ENCODE results near the gene GON4L. TPM values are rescaled to one million over a fixed set of nuclear protein-coding genes. Genes with fewer than 3 reads are reported as not detected.
A peak's percentile ranks its signal among the peaks of the same experiment; 100 is the strongest.
"Not testable (repeated sequence)": the region's sequence is repeated elsewhere in the genome, so short reads cannot be mapped to it uniquely, and the experiment has no call there.

Gene GON4L
- total RNA-seq, 1 experiment from 2014 or later = 33.9 TPM

DNA sequence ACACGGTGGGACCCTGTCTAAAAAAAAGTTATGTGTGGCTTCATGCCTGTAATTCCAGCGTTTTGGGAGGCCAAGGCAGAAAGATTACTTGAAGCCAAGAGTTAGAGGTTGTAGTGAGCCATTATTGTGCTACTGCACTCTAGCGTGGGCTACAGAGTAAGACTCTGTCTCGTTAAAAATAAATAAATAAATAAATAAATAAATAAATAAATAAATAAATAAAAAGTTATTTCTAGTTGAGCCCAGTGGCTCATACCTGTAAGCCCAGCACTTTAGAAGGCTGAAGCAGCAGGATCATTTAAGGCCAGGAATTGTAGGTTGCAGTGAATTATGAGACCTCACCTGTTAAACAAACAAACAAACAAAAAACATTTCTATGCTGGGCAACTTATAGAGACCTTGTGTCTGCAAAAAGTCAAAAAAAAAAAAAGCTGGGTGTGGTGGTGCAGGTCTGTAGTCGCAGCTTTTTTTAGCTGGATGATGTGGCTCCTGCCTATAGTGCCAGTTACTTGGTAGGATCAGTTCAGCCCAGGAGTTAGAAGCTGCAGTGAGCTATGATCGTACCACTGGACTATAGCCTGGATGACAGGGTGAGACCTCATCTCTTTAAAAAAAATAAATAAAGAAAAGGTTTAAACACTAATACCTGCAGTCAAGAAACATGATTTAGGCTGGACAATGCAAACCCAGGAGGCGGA lies 25.6 kb downstream of the GON4L start:
- DNase-seq (ENCODE audit: extremely low read depth, low read depth) = no peak

DNA sequence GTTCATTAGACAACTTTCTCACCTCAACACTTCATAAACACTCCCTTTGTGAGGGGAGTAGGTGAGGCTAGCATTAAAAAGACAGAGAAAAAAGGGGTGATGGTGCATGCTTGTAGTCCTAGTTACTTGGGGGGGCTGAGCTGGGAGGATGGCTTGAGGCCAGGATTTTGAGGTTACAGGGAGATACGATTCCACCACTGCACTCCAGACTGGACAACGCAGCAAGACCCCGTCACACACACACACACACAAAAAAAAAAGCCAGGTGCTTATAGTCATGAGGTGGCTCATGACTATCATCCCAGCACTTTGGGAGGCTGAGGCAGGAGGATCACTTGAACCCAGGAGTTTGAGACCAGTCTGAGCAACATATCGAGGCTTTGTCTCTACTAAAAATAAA lies 29.6 kb downstream of the GON4L start:
- no peak for DNase-seq (ENCODE audit: extremely low read depth, low read depth)

DNA sequence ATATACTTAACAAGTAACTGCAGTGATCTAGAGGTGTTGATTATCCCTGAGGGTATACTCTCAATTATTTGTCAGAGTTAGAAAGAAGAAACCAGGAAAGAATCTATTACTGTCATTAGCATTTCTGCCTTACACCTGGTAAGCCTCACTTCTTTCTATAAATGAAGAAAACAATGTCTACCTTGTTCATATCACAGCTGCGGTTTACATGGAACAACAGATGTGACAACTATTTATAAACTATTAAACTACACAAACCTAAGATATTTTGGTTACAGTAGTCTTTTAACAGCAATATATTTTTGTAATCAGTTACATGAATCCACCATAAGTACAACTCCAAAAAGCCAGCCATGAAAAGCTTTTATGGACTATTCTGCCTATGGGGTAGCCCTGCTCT lies 40.7 kb downstream of the GON4L start:
- no peak for DNase-seq (ENCODE audit: extremely low read depth, low read depth)

DNA sequence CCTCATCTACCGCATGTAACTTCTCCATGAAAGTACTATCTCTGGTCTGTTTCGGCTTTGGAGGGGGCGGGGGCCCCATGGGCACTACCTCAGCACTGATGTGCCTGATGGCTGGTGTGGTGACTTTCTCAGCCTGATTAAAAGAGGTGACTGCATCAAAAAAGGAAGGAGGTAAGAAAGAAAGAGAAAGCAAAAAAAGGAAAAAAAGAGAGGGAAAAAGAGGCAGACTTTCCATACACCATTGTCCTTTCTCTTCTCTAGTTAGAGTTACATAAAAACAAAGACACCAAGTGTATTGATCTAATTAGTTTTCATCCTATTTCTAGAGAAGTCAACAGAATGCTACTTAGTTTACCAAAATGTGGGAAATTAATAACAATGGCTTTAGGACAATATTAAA lies 43.3 kb downstream of the GON4L start:
- no peak for DNase-seq (ENCODE audit: extremely low read depth, low read depth)

DNA sequence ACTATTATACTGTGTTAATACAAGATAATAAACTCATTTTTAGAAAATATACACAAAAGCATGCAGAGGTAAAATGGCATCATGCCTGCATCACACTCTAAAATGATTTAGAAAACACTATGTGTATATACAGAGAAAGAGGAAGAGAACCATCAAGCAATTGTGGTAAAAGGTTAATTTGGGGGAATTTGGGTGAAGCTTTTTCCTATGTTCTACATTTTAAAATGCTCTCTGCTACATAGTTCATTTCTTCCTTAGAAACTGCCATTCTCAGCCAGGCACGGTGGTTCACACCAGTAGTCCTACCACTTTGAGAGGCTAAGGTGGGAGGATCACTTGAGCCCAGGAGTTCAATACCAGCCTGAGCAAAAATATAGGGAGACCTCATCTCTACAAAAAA lies 44.1 kb downstream of the GON4L start:
- DNase-seq (ENCODE audit: extremely low read depth, low read depth) = no peak

DNA sequence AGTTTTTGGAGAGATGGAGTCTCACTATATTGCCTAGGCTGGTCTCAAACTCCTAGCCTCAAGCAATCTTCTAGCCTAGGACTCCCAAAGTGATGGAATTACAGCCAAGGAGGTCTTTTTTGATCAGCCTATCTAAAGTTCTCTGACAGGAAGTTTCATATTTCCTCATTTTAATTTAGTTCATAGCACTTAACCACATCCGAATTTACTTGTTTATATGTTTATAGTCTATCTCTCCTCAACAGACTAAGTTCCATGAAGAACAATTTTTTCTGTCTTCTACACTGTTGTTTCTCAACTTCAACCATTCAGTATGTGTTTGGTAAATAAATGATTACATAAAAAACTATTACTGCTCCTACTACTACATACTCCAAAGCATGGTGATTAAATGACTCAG lies 47.9 kb downstream of the GON4L start:
- no peak for DNase-seq (ENCODE audit: extremely low read depth, low read depth)

DNA sequence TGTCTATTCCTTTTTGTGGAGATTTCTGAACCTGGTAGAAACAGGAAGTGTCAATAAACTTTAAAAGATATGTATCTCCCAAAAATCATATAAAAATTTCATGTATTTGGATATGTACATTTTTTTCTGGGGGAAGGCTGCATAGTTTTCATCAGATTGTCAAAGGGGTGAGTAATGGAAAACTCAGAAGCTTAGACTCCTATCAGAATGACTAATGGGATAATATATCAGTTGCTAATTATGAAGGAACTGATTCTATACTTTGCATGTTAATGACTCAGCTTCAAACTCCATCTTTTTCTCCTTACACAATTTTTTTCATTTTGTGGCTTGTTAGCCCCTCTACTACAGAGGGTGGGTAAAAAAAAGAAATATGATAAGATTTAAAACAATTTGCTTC lies 55.9 kb downstream of the GON4L start:
- DNase-seq (ENCODE audit: extremely low read depth, low read depth) = no peak

DNA sequence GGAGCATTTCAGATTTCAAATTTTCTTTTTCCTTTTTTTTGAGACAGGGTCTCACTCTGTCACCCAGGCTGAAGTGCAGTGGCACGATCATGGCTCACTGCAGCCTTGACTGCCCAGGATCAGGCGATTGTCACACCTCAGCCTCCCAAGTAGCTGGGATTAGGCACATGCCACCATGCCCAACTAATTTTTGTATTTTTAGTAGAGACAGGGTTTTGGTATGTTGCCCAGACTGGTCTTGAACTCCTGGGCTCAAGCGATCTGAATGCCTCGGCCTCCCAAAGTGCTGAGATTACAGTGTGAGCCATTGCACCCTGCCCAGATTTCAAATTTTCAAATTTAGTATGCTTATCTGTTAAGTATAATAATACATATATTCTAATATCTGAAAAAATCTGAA lies 61.4 kb downstream of the GON4L start:
- not testable (repeated sequence) for DNase-seq (ENCODE audit: extremely low read depth, low read depth)

DNA sequence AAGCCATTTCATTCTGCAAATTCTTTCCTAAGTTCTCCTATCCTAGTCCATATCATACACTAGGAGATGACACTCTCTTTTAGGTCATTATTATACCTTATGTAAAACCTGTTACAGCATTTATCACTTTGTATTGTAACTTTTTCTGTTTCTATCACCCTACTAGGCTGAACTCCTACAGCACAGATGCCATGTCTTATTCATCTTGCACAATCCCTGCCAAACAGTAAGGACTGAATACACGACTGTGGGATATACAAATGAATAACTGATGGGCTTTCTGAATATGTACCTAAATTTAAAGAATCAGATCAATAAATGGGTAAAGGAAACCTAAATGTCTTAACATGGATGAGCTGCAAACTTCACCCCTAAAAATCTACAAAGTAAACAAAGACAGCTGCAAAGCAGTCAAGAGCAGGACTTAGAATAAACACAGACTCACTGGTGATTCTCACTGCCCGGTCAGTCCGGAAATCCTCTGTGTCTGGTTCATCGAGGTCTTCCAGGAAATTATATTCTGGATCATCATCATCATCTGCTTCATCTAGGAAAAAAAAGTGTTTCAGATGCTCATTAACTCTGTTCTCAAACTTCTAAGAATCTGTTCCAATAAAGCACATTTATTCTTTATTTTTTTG lies 62.3 kb downstream of the GON4L start:
- no peak for DNase-seq (ENCODE audit: extremely low read depth, low read depth)

DNA sequence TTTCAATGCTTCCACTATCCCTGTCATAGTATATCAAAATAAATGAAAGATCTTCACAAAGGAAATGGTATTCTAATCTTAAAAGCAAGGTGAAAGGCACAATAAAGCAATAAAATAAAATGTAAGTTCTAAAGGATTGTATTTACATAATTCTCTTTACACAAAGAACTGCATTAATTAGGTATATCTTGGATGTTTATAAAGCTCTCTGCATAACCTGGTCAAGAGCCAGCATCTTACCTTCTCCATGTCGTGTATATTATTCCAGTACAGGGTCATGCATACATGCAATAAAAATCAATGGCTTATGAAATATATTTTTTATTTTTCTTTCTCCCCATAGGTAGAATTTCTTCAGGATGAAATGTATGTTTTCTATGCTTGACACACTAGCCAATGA lies 63.8 kb downstream of the GON4L start:
- DNase-seq (ENCODE audit: extremely low read depth, low read depth) = no peak

DNA sequence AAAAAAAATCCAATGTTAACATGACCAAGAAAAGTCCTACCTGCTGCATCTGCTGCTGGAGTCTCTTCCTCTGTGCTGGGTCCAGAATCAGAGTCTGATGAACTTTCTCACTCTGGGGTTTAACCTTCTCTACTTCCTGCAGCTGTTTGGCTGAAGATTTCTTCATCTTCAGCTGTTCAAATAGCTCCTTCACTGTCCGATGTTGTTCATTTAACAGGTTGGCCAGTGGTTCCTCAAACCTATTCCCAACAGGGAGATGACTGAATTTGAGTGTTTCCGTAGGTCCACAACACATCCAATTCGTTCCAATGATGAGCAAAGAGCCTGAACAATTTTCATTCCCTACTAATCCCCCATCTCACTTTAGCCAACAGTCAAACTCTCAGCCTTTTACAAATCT lies 79.4 kb downstream of the GON4L start:
- no peak for DNase-seq (ENCODE audit: extremely low read depth, low read depth)

DNA sequence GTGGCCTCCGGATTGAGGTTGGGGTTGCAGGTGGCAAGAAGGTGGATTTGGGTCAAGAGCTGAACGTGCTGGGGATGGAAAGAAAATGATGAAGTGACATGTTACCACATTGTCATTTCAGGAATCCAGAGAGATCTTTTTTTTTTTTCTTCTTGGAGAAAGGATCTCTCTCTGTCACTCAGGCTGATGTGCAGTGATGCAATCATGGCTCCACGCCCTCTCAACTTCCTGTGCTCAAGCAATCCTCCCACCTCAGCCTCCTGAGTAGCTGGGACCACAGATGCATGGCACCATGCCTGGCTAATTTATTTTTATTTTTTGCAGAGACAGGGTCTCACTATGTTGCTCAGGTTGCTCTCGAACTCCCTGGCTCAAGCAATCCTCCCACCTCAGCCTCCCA lies 80.6 kb downstream of the GON4L start:
- DNase-seq (ENCODE audit: extremely low read depth, low read depth) = peak; percentile 12

DNA sequence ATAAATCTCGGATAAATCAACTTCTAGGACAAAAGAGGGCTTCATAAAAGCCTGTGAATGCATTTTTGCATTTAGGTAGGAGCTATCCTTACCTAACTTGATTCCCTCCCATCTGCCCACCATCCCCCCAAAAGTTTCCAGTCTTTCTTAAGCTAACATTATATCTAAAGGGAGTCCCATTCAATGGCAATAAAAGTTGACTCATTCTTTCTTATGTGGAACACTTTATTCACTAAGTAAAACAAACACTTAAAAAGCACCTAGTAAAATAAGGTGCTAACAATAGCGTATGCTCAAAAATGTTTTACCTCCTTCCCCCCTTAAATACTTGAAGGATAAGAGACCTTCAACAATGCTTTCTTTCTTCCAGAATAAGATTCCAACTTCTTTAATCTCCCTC lies 83.8 kb downstream of the GON4L start:
- DNase-seq (ENCODE audit: extremely low read depth, low read depth) = no peak

DNA sequence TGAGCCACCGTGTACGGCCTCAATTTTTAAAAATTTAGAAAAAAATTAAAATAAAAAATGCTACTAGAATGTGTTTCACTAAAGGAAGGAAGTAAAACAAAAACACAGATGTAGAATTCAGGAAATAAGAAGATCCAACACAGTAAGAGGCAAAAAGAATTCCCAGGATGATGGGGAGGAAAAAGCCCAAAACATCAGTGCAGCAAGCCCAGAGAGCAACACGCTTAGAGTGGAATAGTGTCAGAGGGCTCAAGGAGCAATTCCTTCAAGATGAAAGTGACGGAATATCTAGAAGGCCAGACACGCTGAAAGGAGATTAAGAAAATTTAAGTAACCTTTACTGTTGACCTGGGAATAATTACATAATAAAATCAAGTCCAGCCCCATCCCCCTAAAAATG lies 87.8 kb downstream of the GON4L start:
- DNase-seq (ENCODE audit: extremely low read depth, low read depth) = no peak

DNA sequence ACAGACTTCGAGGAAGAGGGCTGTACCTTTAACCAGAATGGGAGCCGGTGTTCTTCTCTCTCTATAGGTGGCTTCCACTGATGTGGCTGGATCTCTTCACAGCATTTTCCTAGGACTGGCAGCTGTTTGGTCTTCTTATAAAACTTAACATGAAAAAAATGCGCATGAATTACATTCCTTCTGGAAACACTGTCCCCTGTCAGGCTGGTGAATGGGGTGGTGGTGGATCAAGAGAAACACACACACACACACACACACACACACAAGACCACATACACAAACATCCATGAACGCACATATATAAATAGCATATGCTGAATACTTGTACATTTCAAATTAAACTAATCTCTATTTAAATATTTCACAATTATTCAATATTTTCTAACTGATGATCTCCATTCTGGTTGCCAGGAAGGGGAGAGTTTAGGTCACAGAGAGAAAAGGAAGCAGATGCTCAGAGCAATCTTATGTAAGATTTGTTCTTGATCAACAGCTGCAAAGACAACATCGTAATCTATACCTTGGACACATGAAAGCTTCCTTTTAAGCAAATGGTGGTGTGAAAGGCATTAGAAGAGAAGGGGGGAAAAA lies 89.5 kb downstream of the GON4L start:
- DNase-seq (ENCODE audit: extremely low read depth, low read depth) = not testable (repeated sequence)

DNA sequence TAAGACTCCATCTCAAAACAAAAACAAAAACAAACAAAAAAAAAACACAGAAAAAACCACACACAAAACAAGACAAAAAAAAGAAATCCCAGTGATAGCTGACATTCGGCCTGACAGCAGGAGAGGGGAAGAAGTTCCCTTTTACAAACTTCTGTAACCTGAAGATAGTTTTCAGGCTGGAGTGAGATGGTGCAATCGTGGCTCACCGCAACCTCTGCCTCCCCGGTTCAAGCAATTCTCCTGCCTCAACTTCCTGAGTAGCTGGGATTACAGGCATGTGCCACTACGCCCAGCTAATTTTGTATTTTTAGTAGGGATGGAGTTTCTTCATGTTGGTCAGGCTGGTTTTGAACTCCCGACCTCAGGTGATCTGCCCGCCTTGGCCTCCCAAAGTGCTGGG lies 93.0 kb downstream of the GON4L start:
- DNase-seq (ENCODE audit: extremely low read depth, low read depth) = not testable (repeated sequence)

DNA sequence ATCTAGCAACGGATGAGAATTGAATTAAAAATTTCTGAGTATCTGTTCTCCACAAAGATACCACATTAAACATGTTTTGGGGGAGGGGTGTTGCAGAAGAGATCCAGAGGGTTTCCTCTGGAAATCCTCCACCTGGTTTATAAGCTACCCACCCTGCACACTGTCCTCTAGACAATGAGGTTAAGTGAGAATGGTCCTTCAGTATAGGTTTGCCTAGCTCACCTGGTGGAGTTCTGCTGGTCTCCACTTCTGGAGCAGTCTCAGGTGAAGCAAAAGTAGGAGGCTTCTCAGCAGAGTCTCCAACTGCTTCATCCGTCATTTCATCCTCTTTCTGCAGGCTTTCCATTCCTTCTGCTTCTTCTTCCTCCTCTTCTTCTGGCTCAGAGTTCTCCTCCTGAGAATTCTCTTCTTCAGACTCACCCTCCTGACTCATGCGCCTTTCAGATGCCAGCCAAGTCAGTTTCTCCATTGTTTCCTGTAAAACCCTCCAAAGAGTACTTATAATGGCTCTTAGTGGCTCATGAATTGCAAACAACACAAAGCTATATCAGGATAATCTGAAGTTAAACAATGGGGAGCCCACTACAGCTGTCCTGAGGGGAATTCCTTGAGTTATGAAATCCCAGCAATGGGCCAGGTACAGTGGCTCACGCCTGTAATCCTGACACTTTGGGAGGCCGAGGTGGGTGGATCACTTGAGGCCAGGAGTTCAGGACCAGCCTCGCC lies 93.8 kb downstream of the GON4L start:
- DNase-seq (ENCODE audit: extremely low read depth, low read depth) = peak; percentile 86

DNA sequence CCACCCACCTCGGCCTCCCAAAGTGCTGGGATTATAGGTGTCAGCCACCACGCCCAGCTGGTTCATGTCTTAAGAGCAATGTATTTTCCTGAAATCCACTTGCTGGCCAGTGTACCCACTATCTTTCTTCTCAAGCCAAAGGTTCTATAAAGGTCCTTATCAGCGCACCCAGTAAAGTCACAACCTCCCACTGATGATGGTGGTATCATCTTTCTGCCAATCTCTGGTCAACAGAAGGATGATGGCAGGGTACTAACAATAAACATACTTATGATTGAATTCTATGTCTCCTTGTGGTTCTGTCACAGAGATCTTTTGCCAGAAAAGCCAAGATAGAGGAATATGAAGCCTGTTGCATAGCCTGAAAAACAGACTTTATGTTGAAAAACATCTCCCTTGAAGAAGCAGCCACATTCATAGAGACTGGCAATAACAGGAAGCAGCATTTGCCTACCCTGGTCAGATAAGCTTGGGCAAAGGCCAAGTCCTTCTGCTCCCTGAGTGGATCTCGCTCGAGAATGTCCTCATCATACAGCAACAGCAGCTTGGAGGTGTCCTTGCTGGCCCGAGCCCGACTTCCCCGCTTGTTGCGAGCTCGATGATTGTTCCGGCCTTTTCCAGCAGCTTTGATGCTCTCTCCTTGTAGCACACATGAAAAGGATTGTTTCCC lies 95.1 kb downstream of the GON4L start:
- no peak for DNase-seq (ENCODE audit: extremely low read depth, low read depth)

DNA sequence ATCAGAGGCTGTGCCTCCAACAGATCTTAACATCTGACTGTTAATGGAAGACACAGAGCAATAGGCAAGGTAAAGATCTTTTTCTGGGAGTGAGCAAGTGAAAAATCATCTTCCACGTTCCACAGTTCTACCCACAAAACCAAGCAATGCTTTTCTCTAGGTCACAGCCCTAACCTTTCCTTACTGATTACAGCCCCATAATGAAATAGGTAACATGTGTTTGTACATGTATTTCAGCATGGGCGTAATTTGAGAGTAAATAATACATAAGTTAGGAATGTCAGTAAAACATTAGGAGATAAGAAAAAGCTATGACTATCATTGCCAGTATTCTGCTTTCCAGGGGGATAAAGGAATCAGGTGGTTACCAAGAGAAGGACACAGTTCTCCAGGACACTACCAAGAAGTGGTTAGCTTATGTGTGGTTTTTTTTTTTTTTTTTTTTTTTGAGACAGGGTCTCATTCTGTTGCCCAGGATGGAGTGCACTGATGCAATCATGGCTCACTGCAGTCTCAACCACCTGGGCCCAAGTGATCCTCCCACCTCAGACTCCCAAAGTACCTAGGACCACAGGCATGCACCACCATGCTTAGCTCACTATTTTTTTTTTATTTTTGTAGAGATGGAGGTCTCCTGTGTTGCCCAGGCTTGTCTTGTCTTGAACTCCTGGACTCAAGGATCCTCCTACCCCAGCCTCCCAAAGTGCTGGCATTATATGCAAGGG lies 96.1 kb downstream of the GON4L start:
- no peak for DNase-seq (ENCODE audit: extremely low read depth, low read depth)

DNA sequence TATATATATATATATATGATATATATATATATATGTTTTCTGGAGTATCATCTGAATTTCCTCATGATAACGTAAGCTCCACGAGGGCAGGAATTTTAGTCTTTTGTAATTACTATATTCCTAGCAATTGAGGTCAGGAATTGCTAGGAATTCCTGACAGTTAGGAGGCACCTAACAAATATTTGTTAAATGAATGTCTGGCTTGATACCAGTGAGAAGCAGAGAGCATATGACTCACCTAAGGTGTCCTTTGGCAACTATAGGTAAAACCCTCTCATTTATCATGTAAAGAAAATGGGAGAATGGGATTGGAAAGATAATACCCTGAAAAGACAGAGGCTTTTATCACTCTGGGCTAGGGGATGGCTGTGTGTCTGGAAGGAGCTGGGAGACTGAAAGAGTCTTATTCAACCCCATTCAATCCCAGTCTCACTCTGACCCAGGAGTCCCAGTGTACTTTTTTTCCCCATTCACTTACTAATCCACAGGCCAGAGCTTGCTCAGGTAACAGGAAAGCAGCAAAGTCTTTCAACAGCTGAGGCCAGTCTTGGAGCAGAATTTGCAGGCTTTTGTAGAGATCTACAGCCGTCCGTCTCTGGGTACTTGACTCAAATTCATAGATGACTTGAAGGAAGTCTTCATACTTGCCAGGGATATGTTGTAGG lies 96.9 kb downstream of the GON4L start:
- no peak for DNase-seq (ENCODE audit: extremely low read depth, low read depth)
